Measurements from ENCODE around the gene FZD10.

The FZD10 gene

GRCh38 chr12:130154276-130155070, 7.8 kb upstream of the FZD10 start:
- DNase-seq (ENCODE audit: low read depth in 2 of 2) = no peak

- no peak for DNase-seq (ENCODE audit: low read depth in 2 of 2)
Observed at GRCh38 chr12:130155416-130156073, 6.7 kb upstream of the FZD10 start.

- no peak for DNase-seq (ENCODE audit: low read depth in 2 of 2)
Observed at GRCh38 chr12:130156652-130157275, 5.5 kb upstream of the FZD10 start.

- no peak for DNase-seq (ENCODE audit: low read depth in 2 of 2)
Observed at GRCh38 chr12:130157998-130158753, 4.1 kb upstream of the FZD10 start.

DNA sequence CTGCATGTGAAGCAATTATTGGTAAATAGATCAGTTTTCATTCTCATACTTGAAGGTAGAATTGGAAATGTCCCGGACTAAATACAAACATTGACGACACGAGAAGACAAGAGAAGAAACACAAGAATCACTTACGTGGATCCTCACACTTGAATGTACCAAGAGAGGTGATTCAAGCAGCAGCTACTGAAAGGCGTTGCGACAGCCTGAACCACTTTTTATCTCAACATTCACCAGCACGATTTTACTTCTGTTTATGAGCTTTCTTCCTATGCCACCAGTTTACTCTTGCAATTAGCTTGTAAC, 3.6 kb upstream of the FZD10 start:
- DNase-seq (ENCODE audit: low read depth in 2 of 2) = no peak

GRCh38 chr12:130160306-130160705, 2.0 kb upstream of the FZD10 start:
- DNase-seq (ENCODE audit: low read depth in 2 of 2) = no peak

GRCh38 chr12:130160711-130161231, 1.5 kb upstream of the FZD10 start:
- no peak for DNase-seq (ENCODE audit: low read depth in 2 of 2)

DNA sequence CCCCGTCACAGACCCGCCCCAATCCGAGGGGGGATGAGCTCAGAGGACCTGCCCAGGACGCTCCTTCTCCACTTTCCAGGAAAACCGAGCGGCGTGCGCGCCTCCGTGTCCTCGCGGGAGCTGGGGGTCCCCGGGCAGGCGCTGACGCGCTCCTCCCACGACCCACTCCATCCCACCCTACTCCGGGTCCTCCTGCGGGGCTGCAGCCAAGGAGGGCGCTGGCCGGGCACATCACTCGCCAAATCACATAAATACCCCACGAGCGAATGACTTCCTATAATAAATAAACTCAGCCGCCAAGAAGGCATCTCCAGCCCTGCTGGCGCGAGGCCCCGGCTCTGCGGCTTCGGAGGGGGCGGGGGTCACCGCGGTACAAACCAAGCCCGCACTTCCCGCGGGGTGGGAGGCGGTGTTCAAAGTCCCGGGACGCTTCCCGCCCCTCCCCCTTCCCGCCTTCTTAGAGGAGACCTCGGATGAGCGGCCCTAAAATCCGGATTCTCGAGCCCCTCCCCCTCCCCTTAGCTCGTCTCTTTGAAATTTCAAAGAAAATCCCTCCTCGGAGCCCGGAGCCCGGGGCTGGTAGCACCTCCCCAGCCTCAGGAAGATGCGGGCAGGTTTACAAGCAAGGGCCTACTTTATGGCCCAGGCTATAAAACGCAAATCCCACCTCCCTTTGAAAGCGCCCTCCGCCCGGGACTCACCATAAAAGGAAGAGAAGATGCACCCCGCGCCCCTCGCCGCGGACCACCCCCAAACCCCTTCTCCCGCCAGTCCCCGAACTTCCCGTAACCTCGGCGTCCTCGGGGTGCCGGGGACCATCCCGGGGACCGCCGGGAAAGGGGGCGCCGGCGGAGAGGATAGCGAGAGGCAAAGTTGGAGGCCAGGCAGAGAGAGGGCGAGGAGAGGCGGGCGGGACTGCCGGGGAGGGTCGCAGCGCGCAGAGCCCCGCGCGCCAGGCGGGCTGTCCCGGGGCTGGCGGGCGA, 712 bp upstream of the FZD10 start:
- DNase-seq (ENCODE audit: low read depth in 2 of 2) = no peak

- DNase-seq (ENCODE audit: low read depth in 2 of 2) = no peak
Observed at GRCh38 chr12:130162745-130163460, 639 bp downstream of the FZD10 start.

GRCh38 chr12:130163461-130164215, 1.4 kb downstream of the FZD10 start:
- no peak for DNase-seq (ENCODE audit: low read depth in 2 of 2)

DNA sequence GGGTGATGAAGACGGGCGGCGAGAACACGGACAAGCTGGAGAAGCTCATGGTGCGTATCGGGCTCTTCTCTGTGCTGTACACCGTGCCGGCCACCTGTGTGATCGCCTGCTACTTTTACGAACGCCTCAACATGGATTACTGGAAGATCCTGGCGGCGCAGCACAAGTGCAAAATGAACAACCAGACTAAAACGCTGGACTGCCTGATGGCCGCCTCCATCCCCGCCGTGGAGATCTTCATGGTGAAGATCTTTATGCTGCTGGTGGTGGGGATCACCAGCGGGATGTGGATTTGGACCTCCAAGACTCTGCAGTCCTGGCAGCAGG, 1.9 kb downstream of the FZD10 start:
- no peak for DNase-seq (ENCODE audit: low read depth in 2 of 2)

DNA sequence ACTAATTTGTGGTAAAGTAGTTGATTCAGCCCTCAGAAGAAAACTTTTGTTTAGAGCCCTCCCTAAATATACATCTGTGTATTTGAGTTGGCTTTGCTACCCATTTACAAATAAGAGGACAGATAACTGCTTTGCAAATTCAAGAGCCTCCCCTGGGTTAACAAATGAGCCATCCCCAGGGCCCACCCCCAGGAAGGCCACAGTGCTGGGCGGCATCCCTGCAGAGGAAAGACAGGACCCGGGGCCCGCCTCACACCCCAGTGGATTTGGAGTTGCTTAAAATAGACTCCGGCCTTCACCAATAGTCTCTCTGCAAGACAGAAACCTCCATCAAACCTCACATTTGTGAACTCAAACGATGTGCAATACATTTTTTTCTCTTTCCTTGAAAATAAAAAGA, 2.7 kb downstream of the FZD10 start:
- DNase-seq (ENCODE audit: low read depth in 2 of 2) = no peak

- DNase-seq (ENCODE audit: low read depth in 2 of 2) = no peak
Observed at GRCh38 chr12:130166306-130166705, 4.0 kb downstream of the FZD10 start.

DNA sequence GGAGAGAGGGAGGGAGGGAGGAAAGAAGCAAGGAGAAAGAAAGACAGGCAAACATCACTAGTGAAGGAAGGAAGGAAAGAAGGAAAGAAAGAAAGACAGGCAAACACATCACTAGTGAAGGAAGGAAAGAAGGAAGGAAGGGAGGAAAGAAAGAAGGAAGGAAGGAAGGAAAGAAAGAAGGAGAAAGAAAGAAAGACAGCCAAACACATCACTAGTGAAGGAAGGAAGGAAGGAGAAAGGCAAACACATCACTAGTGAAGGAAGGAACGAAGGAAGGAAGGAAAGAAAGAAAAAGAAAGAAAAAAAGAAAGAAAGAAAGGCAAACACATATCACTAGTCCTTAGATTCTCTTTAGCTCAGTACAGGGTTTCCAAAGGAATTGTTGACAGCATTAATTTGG, 5.3 kb downstream of the FZD10 start:
- no peak for DNase-seq (ENCODE audit: low read depth in 2 of 2)

- DNase-seq (ENCODE audit: low read depth in 2 of 2) = no peak
Observed at GRCh38 chr12:130169256-130169655, 7.0 kb downstream of the FZD10 start.

GRCh38 chr12:130169924-130170323, 7.7 kb downstream of the FZD10 start:
- DNase-seq (ENCODE audit: low read depth in 2 of 2) = no peak

DNA sequence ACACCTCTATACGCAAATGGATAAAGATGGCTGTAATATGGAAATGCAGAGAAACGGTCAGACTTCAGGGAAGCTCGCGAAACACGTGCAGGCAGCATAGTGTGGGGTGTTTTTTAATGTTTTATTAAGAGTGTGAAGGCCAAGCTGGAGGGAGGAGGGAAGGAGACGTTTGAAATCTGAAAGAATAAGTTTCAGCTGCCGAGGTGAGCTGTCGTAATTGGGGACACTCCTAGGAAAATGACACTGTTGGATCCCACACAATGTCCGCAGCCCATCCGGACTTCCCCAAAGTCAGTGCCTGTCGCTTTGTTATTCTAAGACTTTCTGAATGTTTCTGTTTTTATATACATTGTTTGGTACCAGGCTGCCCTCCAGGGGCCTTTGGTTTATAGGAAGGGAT, 8.3 kb downstream of the FZD10 start:
- DNase-seq (ENCODE audit: low read depth in 2 of 2) = no peak

DNA sequence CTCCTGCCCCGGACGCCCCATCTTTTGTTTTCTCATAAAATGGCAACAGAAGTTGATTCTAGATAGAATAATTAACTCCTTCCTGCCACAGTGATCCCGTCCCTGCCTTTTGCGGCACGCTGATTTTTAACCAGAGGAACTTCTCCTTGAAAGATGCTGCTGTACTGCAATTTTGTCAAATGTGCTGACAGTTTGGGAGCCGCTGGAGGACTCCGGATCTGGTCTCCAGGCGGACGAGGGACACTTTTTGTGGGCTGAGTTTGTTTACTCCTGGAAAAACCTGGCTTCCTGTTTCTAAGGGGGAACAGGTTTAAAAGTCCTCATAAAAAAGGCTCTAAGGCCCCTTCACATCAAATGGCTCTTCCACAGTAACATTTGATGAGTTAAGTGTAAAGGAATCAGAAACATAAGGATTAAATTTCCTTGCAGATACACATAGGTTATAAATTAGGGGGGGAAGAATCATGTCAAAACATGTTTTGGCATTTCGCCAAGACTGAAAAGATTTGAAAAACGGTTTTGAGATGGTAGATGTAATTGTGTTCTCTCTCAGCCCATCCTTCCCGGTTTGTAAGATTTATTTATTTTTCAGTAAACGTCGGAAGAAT, 15.5 kb downstream of the FZD10 start:
- no peak for DNase-seq (ENCODE audit: low read depth in 2 of 2)

GRCh38 chr12:130178282-130178681, 16.0 kb downstream of the FZD10 start:
- DNase-seq (ENCODE audit: low read depth in 2 of 2) = no peak
